Ramos (cell line): Measurements from ENCODE around the gene PIEZO2.

Experiments
- in situ Hi-C: fragments of 300-500 bp; cut with MboI; formaldehyde crosslinking; loops from one replicate; pipeline ENCODE4 v1.14.3; 2022; ENCODE audit warnings: low sequenced_read_pairs; ENCODE audit not compliant: unreplicated experiment

PIEZO2 gene

GRCh38 chr18:10864722-10865121 lies 284.6 kb downstream of the PIEZO2 start:
- in situ Hi-C loops, result no loop called here

GRCh38 chr18:10863026-10863425 lies 286.3 kb downstream of the PIEZO2 start:
- in situ Hi-C loops, result no loop called here

DNA sequence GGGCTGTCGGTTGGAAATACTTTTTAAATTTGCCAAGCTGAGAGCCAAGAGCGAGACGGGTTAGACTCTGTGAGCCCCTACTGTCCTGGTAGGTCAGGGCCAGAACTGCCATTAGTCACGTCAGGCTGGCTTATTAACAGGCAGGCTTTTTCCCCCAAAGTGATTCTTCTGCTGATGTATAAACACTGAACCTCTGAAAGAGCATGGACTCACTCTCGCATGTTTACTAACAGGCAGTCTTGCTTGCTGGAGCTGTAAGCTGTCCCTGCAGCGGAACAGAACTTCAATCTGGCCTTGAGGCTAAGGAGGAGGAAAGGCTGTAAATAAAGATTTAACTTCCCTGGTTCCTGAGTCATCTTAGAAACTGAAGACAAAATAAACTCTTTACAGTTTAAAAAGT lies 288.4 kb downstream of the PIEZO2 start:
- in situ Hi-C loops, result no loop called here

GRCh38 chr18:10860382-10860781 lies 289.0 kb downstream of the PIEZO2 start:
- in situ Hi-C loops, result no loop called here

- in situ Hi-C loops, result loop anchor here (5.0 kb wide), 2 partner anchors 94 to 184 kb away; no protein-coding TSS in a partner anchor
Observed at GRCh38 chr18:10858477-10858876, 290.9 kb downstream of the PIEZO2 start.

- in situ Hi-C loops, result loop anchor here (5.0 kb wide), 2 partner anchors 96 to 186 kb away; no protein-coding TSS in a partner anchor
Observed at GRCh38 chr18:10856132-10856531, 293.2 kb downstream of the PIEZO2 start.

DNA sequence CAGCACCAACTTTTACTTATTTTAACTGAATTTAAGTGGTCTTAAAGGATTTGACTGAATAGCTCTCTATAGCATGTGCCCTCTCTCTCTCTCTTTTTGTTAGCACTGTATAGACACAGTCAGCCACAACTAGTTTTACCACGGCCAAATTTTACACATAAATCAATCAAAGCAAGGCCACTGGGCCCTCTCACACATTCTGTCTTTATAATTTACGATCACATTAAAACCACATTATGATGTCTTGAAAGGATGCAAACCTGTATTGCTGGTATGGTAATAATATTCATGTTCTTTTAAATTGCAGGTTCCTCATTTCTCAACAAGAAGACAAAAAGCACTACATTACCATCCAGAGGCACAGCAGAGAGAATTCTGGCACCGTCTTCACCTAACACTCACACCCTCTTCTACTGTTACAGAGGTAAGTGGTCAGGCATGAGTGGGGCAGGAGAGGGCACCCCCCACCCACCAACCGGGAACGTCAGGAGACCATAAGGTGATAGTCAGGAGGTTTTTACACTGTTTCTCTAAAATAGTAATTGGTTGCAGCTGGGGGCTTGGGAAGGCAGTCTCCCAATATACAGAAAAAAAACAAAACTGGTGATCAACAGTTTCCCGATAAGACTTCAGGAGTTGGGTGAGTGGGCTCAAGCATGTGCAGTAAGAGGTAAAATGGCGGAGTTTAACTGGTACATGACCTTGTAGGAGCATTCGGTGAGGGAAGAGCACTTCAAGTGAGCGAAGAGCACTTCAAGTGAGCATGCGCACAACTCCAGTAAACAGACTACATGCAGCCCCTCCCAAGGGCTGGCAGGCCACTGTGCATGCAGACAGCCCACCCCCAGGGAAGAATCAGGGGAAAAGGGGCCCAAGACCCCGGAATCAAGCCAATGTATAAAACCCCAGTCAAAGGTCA lies 296.7 kb downstream of the PIEZO2 start:
- in situ Hi-C loops, result no loop called here

DNA sequence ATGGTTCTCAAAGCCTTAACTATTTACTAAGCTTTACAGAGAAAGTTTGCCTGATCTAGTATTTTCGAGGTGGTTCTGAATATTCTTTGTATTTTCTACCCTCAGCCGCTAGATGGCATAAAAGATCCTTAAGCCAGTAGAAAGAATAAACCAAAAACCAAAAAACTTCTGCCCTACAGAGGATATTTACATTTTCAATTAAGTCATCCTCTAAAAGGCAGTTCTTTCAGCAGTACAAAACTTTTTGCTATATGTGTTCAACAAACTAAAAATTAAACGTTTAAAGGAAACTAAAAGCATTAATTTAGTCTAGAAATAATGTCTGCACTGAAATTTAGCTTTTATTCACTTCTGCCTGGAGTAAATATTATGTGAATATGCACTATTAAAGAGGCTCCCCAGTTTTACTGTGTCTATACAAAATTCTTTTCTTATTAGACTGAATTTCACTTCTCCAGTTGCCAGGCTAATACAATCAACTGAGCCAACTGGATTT lies 297.5 kb downstream of the PIEZO2 start:
- in situ Hi-C loops, result no loop called here

DNA sequence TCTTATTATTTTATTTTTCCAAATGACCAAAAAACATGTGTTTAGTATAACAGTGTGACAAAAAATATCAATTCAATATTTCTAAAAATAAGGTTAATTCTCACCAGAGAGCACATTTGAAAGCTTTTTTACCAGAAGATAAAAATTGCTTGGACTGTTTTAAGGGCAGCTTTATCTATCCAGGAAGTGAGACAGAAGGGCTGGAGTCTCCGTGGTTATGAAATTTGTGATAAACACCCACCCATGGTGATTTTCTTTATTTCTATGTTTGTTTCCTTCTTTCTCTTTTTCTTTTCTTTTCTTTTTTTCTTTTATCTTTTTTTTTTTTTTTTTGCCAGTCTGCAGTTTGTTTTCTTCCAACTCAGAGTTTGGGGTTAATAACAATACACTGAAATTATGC lies 298.5 kb downstream of the PIEZO2 start:
- in situ Hi-C loops, result no loop called here

- in situ Hi-C loops, result no loop called here
Observed at GRCh38 chr18:10850216-10850615, 299.2 kb downstream of the PIEZO2 start.

DNA sequence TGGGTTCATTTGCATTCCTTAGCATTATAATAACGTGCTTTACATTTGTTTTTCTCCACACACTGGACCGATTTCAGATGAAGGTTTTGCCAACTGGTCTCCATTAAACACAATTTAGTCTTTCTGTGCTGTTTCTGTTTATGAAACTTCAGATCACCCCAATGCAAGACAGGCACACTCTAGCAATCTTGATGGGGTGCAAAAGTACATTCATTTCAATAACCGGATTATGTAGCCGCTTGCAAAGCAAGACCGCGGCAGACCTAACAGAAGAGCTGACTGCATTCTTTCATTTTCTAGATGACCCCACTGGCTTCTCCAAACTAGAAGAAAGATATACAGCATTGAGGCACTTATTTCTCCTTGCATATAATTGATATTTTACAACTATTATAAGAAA lies 301.5 kb downstream of the PIEZO2 start:
- in situ Hi-C loops, result loop anchor here (10.0 kb wide), 1 partner anchor 307 kb away; no protein-coding TSS in a partner anchor

GRCh38 chr18:10847408-10847790 lies 302.0 kb downstream of the PIEZO2 start:
- in situ Hi-C loops, result loop anchor here (10.0 kb wide), 1 partner anchor 307 kb away; no protein-coding TSS in a partner anchor

GRCh38 chr18:10846657-10847407 lies 302.5 kb downstream of the PIEZO2 start:
- in situ Hi-C loops, result loop anchor here (10.0 kb wide), 1 partner anchor 308 kb away; no protein-coding TSS in a partner anchor

GRCh38 chr18:10846035-10846434 lies 303.3 kb downstream of the PIEZO2 start:
- in situ Hi-C loops, result loop anchor here (10.0 kb wide), 1 partner anchor 309 kb away; no protein-coding TSS in a partner anchor

DNA sequence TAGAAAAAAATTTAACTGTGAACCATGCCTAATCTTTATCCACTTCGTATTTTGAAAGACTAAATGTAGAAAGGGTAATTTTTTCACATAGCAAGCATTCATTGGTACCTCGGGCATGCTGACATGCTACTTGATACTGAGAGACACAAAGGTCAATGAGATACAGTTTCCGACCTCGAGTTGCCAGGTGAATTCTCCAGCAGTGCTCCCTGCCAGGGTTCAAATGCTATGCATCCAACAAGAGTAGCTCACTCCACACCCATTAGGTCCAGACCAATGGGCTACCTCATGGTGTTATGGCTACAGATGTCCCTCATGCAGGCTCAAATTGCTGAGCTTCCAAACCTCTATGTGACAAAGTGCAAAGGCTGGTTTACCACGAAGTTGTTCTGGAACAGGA lies 305.8 kb downstream of the PIEZO2 start:
- in situ Hi-C loops, result loop anchor here (10.0 kb wide), 1 partner anchor 311 kb away; no protein-coding TSS in a partner anchor

GRCh38 chr18:10842861-10843260 lies 306.5 kb downstream of the PIEZO2 start:
- in situ Hi-C loops, result loop anchor here (10.0 kb wide), 1 partner anchor 312 kb away; no protein-coding TSS in a partner anchor

- in situ Hi-C loops, result loop anchor here (10.0 kb wide), 1 partner anchor 312 kb away; no protein-coding TSS in a partner anchor
Observed at GRCh38 chr18:10842371-10842770, 307.0 kb downstream of the PIEZO2 start.

GRCh38 chr18:10841203-10841602 lies 308.2 kb downstream of the PIEZO2 start:
- in situ Hi-C loops, result loop anchor here (10.0 kb wide), 1 partner anchor 314 kb away; no protein-coding TSS in a partner anchor

- in situ Hi-C loops, result loop anchor here (10.0 kb wide), 1 partner anchor 314 kb away; no protein-coding TSS in a partner anchor
Observed at GRCh38 chr18:10840743-10841142, 308.6 kb downstream of the PIEZO2 start.

DNA sequence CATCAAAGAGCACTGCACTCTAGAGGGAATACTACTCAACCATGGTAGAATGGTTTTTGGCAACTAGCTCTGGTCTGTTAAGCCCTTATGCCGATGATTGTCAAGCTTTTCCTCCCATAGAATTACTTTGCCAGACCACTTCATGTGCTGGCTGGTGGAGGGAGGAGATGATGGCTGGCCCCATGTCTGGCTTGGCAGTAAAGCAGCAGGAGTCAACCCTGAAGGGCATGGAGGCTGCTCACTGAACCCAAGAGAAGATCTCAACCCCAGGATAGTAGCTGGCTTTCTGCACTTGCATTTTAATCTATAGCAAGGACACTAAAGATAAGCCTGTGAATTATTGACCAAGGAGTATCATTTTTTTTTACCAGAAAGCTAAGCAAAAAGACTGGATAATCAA lies 309.9 kb downstream of the PIEZO2 start:
- in situ Hi-C loops, result no loop called here
